ENCODE results near the gene CPA3.

GRCh38 chr3:148937467-148938255, 72.6 kb downstream of the CPA3 start:
- TF ChIP-seq CTCF (IDR thresholded peaks at IDR 0.05) (no peak), POLR2A (IDR thresholded peaks at IDR 0.05) (no peak), EP300 (IDR thresholded peaks at IDR 0.05) (no peak)

Data from ovary (tissue), 3 donors.